OCI-LY3 (cell line): ENCODE measurements around the gene SLC5A1.
"Not testable (repeated sequence)": the region's sequence is repeated elsewhere in the genome, so short reads cannot be mapped to it uniquely, and the experiment has no call there.

Experiments
- CTCF ChIP-seq: fragments of 200-600, 300-600 bp; sonication (generic); IDR thresholded peaks from 2 replicates; pipeline ENCODE4 v1.5.1; 2014; ENCODE audit warnings: antibody characterized with exemption, low read length, low read depth
- EZH2phosphoT487 ChIP-seq: fragments of 200-600 bp; shearing (Covaris generic); IDR thresholded peaks from 2 replicates; pipeline ENCODE4 v1.6.1; 2018; ENCODE audit warnings: antibody characterized with exemption, mixed run types, low read depth

GRCh38 chr22:32154727-32155126 lies 111.7 kb downstream of the SLC5A1 start:
- TF ChIP-seq CTCF, EZH2phosphoT487: not testable (repeated sequence)
